MG63 (cell line): ENCODE measurements around the gene FGF12. TPM values are rescaled to one million over a fixed set of nuclear protein-coding genes. Genes with fewer than 3 reads are reported as not detected.

Source experiments
- DNase-seq: peaks from one replicate; pipeline ENCODE4 v3.0.0-alpha.2; 2020
- H3K27me3 ChIP-seq: fragments of 250-450 bp; sonication (Bioruptor Pico); 2 replicates; pipeline ENCODE4 v1.5.1; 2020; ENCODE audit warnings: mild to moderate bottlenecking, moderate library complexity
- H3K36me3 ChIP-seq: fragments of 250-450 bp; sonication (Bioruptor Pico); 2 replicates; pipeline ENCODE4 v1.5.1; 2020; ENCODE audit warnings: mild to moderate bottlenecking, moderate library complexity
- H3K4me3 ChIP-seq: fragments of 250-450 bp; sonication (Bioruptor Pico); 2 replicates; pipeline ENCODE4 v1.5.1; 2020; ENCODE audit warnings: mild to moderate bottlenecking, moderate library complexity
- H3K9me3 ChIP-seq: fragments of 250-450 bp; sonication (Bioruptor Pico); 2 replicates; pipeline ENCODE4 v1.5.1; 2020; ENCODE audit warnings: mild to moderate bottlenecking, moderate library complexity
- total RNA-seq: library from RNA; depleted of rRNA; stranded (reverse); fragments of >200 nt; shearing (Covaris generic); gene quantifications from 2 replicates; pipeline ENCODE4 v1.2.3, GENCODE V29; 2014; ENCODE audit warnings: low replicate concordance

Gene FGF12
- total RNA-seq, 1 experiment from 2014 or later = 0.03 TPM

- H3K36me3 ChIP-seq = no peaks in the 10 kb centered on the region
- H3K9me3 ChIP-seq = no peaks in the 10 kb centered on the region
- DNase-seq = no peak
- no peak overlapping the region for H3K4me3 ChIP-seq
- H3K27me3 ChIP-seq = no peaks in the 10 kb centered on the region
These were observed 533.3 kb downstream of the FGF12 start for GRCh38 chr3:192194085-192194484.

GRCh38 chr3:192188218-192188835, 539.0 kb downstream of the FGF12 start:
- peak; percentile 36 for DNase-seq
- no peaks in the 10 kb centered on the region for H3K36me3 ChIP-seq
- no peaks in the 10 kb centered on the region for H3K9me3 ChIP-seq

DNA sequence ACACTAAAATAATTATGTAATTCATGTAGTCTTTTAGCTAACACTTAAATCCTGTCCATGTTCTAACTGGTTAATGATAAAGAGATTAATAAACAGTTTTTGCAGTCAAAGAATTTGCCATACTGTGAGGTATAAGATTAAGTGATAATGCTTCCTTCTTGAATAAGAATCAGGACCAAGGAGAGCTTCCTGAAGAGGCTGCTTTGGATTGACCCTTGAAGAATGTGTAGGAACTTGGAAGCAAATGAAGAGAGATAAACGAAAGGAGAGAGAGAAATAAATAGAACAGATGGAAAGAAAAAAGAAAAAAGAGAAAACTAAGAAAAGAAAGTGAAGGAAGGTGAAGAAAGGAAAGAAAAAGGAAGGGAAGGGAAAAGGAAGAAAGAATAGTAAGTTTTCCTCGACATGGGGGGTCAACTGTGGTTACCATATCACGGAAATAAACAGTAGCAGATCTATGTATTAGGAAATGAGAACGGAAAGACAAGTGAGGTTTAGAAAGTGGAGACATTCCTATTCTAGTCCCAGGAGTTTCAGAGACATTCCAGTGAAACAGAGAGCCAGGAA, 539.8 kb downstream of the FGF12 start:
- DNase-seq = no peak

More at GRCh38 chr3:192188218-192188835, 539.0 kb downstream of the FGF12 start:
- no peak overlapping the region for H3K4me3 ChIP-seq
- H3K27me3 ChIP-seq = no peaks in the 10 kb centered on the region

DNA sequence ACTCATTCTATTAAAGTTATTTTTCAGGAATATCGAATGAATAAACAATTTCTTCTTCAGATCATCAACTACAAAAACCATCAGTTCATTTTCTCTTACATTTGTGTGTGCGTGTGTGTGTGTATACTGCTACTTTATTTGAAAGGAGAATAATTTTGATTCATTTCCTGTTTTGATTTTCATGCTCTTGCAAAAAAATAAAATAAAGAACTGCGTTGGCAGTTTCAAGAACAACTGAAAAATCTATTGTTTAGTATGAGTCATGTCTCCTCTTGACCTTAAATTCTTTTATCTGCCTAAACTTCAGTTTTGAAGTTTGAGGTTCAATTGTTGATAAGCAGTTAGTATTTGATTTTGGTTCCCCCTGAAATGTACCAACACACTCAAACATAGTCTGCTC, 540.8 kb downstream of the FGF12 start:
- DNase-seq = no peak
- Histone ChIP-seq H3K36me3 (no peaks in the 10 kb centered on the region), H3K9me3 (no peaks in the 10 kb centered on the region), H3K27me3 (no peaks in the 10 kb centered on the region), H3K4me3 (no peak overlapping the region)

More for the DNA sequence above, 539.8 kb downstream of the FGF12 start:
- no peaks in the 10 kb centered on the region for H3K9me3 ChIP-seq
- H3K4me3 ChIP-seq = no peak overlapping the region
- no peaks in the 10 kb centered on the region for H3K36me3 ChIP-seq
- H3K27me3 ChIP-seq = no peaks in the 10 kb centered on the region

DNA sequence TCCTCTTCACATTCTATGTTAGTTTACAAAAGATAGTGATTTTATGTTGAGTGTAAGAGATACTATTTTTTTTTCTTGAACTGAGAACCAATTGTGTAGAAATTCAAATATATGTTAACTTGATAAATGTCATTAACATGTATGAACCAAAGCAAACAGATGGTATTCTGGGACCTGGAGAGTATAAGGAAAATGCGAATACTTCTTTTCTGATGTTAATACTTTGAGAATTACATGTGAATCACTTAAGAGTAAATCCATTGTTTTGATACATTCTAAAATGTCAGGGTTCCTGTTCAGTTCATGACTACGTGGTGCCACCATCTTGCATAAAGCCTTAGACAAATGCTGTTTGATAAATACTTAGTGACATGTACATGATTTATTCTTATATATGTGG, 541.3 kb downstream of the FGF12 start:
- no peaks in the 10 kb centered on the region for H3K27me3 ChIP-seq
- no peaks in the 10 kb centered on the region for H3K36me3 ChIP-seq
- H3K4me3 ChIP-seq = no peak overlapping the region
- no peak for DNase-seq
- H3K9me3 ChIP-seq = no peaks in the 10 kb centered on the region

- H3K27me3 ChIP-seq = no peaks in the 10 kb centered on the region
- no peak for DNase-seq
- no peak overlapping the region for H3K4me3 ChIP-seq
- no peaks in the 10 kb centered on the region for H3K9me3 ChIP-seq
- no peaks in the 10 kb centered on the region for H3K36me3 ChIP-seq
These were observed 544.2 kb downstream of the FGF12 start for GRCh38 chr3:192183109-192183508.

- Histone ChIP-seq H3K27me3 (no peaks in the 10 kb centered on the region), H3K9me3 (no peaks in the 10 kb centered on the region), H3K4me3 (no peak overlapping the region), H3K36me3 (no peaks in the 10 kb centered on the region)
- DNase-seq = no peak
These were observed 546.2 kb downstream of the FGF12 start for GRCh38 chr3:192181151-192181550.

DNA sequence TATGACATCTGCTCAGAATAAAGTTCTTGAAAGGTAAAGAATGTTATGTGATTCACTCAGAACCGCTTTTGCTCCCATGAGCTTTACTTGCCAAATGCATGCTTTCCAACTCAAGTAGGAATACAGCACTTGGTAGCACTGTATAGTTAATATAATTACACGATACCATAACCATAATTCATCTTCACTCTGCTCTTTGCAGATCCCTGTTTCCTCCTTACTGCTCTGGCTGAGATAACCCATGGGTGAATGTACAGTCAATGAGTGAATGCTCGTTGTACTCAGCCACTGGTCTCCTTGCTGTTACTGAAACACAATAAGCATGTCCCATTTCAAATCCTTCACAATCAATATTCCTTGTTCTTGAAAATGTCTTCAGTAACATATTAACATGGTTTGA, 550.0 kb downstream of the FGF12 start:
- no peak for DNase-seq
- no peaks in the 10 kb centered on the region for H3K36me3 ChIP-seq
- no peaks in the 10 kb centered on the region for H3K9me3 ChIP-seq

GRCh38 chr3:192174283-192174682, 553.1 kb downstream of the FGF12 start:
- DNase-seq = no peak
- Histone ChIP-seq H3K9me3 (no peaks in the 10 kb centered on the region), H3K36me3 (no peaks in the 10 kb centered on the region), H3K27me3 (no peaks in the 10 kb centered on the region), H3K4me3 (no peak overlapping the region)

More for the DNA sequence above, 550.0 kb downstream of the FGF12 start:
- no peaks in the 10 kb centered on the region for H3K27me3 ChIP-seq
- no peak overlapping the region for H3K4me3 ChIP-seq

GRCh38 chr3:192171213-192171612, 556.1 kb downstream of the FGF12 start:
- Histone ChIP-seq H3K36me3 (no peaks in the 10 kb centered on the region), H3K4me3 (no peak overlapping the region), H3K9me3 (no peaks in the 10 kb centered on the region), H3K27me3 (no peaks in the 10 kb centered on the region)
- DNase-seq = no peak

- Histone ChIP-seq H3K36me3 (no peaks in the 10 kb centered on the region), H3K9me3 (no peaks in the 10 kb centered on the region), H3K4me3 (no peak overlapping the region), H3K27me3 (no peaks in the 10 kb centered on the region)
- DNase-seq = no peak
These were observed 556.7 kb downstream of the FGF12 start for GRCh38 chr3:192170659-192171058.

DNA sequence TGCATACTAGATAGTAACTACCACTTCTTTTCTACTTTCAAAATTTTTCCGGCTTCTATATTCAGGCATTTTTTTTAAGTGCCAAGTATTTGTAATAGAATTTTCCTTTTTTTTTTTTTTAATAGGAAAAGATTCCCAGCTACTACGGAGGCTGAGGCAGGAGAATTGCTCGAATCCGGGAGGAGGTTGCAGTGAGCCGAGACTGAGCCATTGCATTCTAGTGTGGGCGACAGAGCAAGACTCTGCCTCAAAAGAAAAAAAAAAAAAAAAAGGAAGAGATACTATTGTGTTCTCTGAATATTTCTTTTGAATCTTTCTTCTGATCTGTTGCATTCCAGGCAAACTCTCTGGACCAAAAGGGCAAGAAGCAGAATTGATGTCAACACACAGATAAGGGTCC, 557.3 kb downstream of the FGF12 start:
- no peaks in the 10 kb centered on the region for H3K36me3 ChIP-seq
- H3K27me3 ChIP-seq = no peaks in the 10 kb centered on the region
- DNase-seq = no peak

DNA sequence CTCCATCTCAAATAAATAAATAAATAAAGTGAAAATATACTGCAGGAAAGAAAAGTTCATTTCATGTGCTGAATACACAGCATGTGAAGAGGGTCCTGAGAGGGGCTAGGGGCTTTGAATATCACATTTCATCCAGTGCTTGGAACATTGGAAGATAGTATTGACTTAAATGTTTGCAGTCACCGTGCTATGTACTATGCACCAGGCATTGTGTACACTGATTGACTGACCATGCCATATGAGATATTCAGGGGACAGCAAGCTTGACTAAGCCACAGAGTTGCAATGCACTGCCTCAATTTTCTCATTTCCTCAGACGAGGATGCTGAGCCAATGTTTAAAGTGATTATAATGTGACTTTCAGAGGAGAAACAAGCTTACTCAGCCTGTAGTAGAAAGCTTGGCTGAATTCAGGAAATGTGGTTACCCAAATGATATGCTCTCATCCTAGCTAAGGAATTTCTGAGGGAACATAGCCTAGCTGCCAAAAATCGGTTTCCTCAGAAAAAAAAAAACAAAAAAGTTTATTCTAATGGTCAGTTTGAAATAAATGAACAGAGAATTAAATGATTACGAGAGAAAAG, 557.9 kb downstream of the FGF12 start:
- H3K9me3 ChIP-seq = no peaks in the 10 kb centered on the region
- no peaks in the 10 kb centered on the region for H3K27me3 ChIP-seq
- H3K36me3 ChIP-seq = no peaks in the 10 kb centered on the region
- no peak overlapping the region for H3K4me3 ChIP-seq
- DNase-seq = no peak

More for the DNA sequence above, 557.3 kb downstream of the FGF12 start:
- H3K9me3 ChIP-seq = no peaks in the 10 kb centered on the region
- H3K4me3 ChIP-seq = no peak overlapping the region

DNA sequence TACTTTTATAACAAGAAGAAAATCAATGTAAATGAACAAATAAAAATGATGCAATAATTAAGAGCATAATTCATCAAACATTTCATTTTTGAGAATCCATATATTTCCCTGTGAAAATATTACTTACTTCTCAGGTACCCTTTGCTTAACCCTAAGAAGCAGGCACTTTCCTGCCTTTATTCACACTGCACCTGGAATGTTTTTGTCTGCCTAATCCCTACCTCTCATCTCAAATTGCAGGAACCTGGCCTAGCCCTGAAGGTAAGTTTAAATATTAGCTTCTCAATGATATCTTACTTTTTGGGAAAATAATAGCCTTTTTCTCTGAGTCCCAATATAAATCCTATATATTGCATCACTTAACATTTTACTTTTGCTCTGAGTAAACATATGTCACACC, 559.1 kb downstream of the FGF12 start:
- Histone ChIP-seq H3K9me3 (no peaks in the 10 kb centered on the region), H3K4me3 (no peak overlapping the region), H3K36me3 (no peaks in the 10 kb centered on the region), H3K27me3 (no peaks in the 10 kb centered on the region)
- DNase-seq = no peak

DNA sequence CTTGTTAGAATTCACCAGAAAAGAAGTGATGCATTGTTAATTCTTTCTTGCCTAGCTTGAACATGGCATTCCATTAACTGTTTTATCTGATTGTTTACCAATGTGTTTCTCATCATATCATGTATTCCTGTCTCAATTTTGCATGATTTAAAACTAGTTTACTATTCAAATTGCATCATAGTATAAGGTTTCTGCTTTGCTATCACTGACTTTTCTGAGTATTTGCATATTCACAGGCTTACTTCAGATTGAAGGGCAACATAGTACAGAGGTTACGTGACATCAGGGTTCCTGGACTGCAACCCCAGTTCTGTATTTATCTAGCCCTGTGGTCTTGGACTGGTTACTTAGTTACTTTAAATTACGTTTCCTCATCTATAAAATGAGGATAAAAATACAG, 561.8 kb downstream of the FGF12 start:
- no peaks in the 10 kb centered on the region for H3K9me3 ChIP-seq
- H3K4me3 ChIP-seq = no peak overlapping the region
- H3K36me3 ChIP-seq = no peaks in the 10 kb centered on the region
- H3K27me3 ChIP-seq = no peaks in the 10 kb centered on the region
- DNase-seq = no peak

GRCh38 chr3:192161661-192162060, 565.7 kb downstream of the FGF12 start:
- Histone ChIP-seq H3K27me3 (no peaks in the 10 kb centered on the region), H3K36me3 (no peaks in the 10 kb centered on the region), H3K4me3 (no peak overlapping the region), H3K9me3 (no peaks in the 10 kb centered on the region)
- no peak for DNase-seq

DNA sequence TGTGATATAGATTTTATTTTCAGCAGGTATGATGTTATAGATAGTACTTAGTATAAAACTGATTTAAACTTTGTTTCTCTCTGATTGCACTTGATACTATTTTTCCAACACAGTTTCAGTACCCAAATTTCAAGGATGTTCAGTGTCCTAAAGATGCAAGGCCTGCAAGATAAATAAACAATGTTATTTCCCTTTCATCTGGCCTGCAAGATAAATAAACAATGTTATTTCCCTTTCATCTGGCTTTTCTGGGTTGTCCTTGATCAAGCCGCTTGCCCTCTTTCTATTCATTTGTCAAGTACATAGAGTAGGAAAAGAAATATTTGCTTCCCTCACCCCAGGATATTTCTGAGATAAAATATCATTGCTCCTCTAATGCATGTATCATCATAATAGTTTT, 571.0 kb downstream of the FGF12 start:
- Histone ChIP-seq H3K9me3 (no peaks in the 10 kb centered on the region), H3K27me3 (no peaks in the 10 kb centered on the region), H3K36me3 (no peaks in the 10 kb centered on the region), H3K4me3 (no peak overlapping the region)
- DNase-seq = no peak

DNA sequence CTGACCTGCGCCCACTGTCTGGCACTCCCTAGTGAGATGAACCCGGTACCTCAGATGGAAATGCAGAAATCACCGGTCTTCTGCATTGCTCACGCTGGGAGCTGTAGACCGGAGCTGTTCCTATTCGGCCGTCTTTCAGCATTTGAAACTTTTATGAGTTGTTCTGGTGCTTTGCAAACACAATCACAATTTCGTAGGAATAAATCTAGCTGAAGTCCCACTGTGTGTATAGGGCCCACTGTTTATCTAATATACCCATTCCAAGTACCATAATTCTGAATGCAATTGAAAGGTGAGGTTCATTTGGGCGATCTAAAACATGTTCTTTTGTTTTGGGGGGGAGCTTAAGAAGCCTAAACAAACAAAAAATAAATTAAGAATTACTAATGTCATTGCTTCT, 572.1 kb downstream of the FGF12 start:
- Histone ChIP-seq H3K36me3 (no peaks in the 10 kb centered on the region), H3K4me3 (0 out of 2 replicates have a peak overlapping the region, but pooled peaks have one; percentile 18), H3K27me3 (no peaks in the 10 kb centered on the region)

More for the DNA sequence above, 572.1 kb downstream of the FGF12 start:
- no peaks in the 10 kb centered on the region for H3K9me3 ChIP-seq
- no peak for DNase-seq
